Stimulated activated CD4-positive, alpha-beta T cell treated with anti-CD3 and anti-CD28 coated beads, Interleukin-4, amount 100 ng/mL, for 48 hours (primary cell): ENCODE measurements around the gene PPP1R36.
"Not testable (repeated sequence)": the region's sequence is repeated elsewhere in the genome, so short reads cannot be mapped to it uniquely, and the experiment has no call there.

ENCODE experiments used
- DNase-seq, 2 donors: peaks; one replicate each; pipeline ENCODE4 v3.0.0-alpha.2; 2020; ENCODE audit warnings: low read depth in 2 of 2

The PPP1R36 gene, protein sequence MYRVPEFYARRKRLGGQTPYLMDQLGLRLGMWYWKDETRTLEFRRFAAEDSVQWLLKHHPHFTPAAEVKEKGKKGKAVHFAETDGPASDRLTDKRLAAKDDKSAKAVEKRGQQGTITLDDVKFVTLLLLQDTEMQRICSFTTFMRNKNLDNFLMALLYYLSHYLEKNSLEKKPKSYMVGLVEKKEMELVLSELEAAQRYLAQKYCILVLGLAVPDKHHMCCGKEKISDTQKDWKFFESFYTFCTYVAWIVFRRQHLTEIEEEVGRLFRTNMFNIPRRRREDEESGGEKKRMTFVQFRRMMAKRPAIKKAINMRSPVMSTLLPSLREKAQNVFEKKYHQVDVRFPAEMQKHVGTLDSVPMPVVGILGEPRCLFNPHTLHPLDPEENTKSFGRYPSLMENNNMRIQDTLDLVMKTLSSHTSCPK

GRCh38 chr14:64549791-64550620 is at the start of gene PPP1R36:
Gene PPP1R36 (plus strand): TSS chr14:64549961. CDS start chr14:64549998, 37 bp downstream.
- DNase-seq = peak in 1 of 2 donors; percentile 22

GRCh38 chr14:64500088-64500487 is 49.7 kb upstream of the PPP1R36 start:
- no peak for DNase-seq

GRCh38 chr14:64501411-64502171 is 48.2 kb upstream of the PPP1R36 start:
- no peak for DNase-seq

GRCh38 chr14:64502456-64502855 is 47.3 kb upstream of the PPP1R36 start:
- DNase-seq = no peak

DNA sequence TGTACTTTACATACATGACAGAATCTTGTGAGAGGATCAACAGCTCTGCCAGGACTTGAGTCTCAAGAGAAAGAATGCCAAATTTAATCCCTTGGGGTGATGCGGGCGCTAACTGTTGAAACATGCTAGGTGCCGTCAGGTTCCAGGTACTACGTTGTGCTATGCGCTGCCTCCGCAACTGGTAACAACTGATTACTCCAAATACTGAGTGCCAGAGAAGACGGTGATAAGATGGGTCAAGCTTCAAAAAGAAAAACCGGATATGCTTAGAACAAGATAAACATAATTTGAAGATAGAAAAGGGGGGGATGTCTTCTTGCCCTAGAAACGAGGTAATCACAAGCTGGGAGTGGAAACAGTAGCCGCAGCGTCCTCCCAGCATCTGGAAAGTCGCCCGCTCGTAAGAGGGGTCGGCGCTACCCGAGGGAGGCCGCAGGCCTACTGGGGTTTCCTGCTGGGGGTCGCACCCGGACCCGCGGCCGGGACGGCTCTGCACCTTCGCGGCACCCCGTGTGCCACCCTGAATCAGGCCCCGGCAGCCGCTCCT is 46.8 kb upstream of the PPP1R36 start:
- no peak for DNase-seq

DNA sequence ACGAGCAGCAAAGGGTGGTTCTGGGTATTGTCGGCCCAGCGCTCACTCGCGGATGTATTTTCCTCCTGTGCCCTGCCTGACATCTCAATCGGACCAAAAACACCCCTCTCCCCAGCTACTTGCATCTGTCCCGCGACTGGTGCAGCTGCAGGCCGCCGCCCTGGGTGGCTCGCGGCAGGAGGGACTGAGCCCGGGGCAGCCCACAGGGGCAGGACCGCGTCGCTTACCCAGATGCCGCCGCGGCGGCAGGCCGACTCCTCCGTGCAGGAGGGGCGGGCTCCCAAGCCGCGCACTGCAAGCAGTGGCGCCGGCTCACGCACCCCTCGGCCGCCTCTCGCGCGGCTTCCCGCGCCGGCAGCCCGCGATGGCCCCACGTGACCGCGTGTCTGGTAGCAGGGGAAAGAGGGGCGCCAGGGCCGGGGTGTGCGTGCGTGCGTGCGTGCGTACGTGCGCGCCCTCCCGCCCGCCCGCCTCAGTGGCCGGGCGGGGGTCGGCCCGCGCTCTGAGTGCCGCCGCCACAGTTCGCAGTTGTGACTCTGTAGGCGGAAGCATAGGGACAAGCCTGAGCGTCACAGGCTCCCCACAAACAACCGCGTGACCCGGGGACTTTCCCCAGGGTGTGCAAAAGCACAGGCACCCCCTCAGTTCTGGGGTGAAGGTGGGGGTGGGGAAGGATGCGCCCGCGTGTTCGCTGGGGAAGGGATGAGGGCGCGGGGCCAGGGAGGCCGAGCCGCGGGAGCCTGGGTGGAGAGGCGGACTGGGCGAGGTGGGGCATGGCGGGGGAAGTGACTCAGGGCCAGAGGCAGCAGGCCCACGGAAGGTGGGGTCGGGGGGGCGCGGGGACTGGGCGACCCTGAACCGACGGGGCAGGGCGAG is 46.1 kb upstream of the PPP1R36 start, which contains the start of gene ZBTB25:
Gene ZBTB25, minus strand, starts transcription at position 405 of the 876 bp plus-strand sequence. CDS start 13,305 bp downstream, outside the sequence.
- peak; percentile 84 to 90 for DNase-seq

- DNase-seq = peak; percentile 81 to 88
Observed at GRCh38 chr14:64504310-64504896, 45.4 kb upstream of the PPP1R36 start, which contains the start of gene ZBTB1. Gene ZBTB1 (plus strand): TSS chr14:64504770. CDS start chr14:64521505, 16,735 bp downstream.

- peak; percentile 77 to 85 for DNase-seq
Observed at GRCh38 chr14:64504897-64505794, 44.6 kb upstream of the PPP1R36 start.

DNA sequence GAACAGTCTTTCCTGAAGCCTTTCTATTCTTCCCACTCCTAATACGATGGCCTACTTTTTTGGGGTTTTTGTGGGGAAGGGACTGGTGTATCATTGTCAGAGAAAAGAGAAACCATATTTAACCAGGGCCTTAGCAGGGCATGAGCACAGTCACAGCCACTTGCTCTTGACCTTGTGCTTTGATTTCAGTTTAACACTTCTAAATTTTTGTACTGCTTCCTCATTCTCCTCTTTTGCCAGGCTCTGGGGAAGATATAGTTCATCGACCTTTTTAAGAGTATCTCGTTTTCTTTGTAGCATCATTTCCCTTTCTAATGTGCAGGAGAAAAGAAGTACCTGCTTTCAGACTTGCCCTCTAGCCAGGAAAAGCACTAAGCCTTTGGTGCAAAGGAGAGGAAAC is 43.0 kb upstream of the PPP1R36 start:
- DNase-seq = no peak

- DNase-seq = peak in 1 of 2 donors; percentile 19
Observed at GRCh38 chr14:64507376-64508156, 42.2 kb upstream of the PPP1R36 start.

GRCh38 chr14:64508215-64508776 is 41.5 kb upstream of the PPP1R36 start:
- DNase-seq = no peak

GRCh38 chr14:64509036-64509435 is 40.7 kb upstream of the PPP1R36 start:
- DNase-seq = no peak

DNA sequence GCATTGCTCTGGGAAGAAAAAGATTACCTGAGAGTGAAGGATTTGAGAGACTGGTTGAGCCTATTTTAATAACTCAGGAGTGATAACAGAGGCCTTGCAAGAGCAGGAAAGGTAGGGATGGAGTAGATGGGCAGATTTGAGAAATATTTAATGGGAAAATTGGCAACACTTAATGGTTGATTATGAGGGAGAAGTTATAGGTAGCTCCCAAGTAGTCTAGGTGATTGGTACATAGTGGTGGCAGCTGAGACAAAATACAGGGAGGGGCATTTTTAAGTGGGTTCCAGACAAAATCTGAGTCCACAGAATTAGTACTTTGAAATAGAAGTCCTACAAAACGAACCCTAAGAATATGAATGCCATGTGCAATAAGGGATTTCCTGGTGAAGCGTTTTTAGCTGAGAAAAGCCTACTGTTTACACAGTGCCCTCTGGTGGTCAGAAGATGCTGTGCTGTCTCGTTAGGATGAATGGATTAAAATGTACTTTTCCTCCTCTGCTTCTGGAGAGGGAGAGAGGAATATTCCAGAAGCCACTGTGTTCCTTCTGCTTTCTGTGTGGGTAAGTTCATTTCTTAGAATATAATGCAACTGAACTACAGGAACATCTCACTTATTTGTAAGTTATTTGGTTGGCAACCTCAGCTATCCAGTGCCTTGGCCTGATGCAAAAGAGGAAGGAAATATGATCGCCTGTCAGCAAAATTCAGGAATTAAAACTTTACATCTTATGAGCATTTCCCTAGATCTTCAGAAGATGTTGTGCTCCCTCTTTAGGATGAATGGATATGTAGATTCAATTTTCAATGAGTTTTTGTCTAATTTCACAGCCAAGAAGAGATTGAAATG is 38.7 kb upstream of the PPP1R36 start:
- DNase-seq = peak; percentile 43 to 46

- no peak for DNase-seq
Observed at GRCh38 chr14:64513271-64513670, 36.5 kb upstream of the PPP1R36 start.

DNA sequence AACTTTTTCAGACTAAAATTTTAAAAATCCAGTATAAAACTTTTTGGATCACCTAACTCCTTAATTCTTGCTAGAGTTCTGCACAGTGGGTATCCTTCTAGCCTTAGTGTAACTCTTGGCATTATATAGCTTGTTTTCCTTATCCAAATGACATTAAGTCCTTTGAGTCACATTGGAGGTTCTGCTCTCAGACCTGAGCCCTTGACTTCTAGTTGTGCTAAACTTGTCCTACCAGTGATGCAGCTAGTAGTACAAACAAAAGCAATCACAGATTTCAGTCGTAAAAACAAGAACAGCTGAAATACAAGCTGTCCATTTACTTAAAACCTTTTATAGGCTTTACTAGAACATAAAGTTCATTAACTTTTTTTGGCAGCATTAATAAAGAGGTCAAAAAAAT is 34.7 kb upstream of the PPP1R36 start:
- DNase-seq = no peak

- no peak for DNase-seq
Observed at GRCh38 chr14:64516969-64517368, 32.8 kb upstream of the PPP1R36 start.

- not testable (repeated sequence) for DNase-seq
Observed at GRCh38 chr14:64517667-64518066, 32.1 kb upstream of the PPP1R36 start.
